Measurements from ENCODE around the gene BBOX1.

DNA sequence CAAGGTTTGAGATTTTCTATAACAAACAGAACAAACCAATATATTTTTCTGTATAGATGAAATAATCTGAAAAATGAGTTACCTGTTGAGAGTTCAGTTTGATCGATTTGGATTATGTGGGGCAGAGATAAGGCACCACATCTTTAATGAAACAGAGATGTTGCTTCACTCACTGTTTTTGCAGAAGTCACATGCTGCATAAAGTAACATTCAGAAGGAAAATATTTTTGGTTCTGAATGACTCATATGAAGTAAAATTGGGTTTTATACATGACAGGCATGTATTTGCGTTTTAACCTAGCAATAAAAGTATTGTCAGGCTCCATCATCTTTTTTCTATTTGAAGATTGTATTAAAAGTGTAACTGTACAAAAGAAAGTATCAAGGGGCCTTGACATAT is 77.8 kb downstream of the BBOX1 start:
- TF ChIP-seq POLR2AphosphoS5 (IDR thresholded peaks at IDR 0.05; ENCODE audit: low read depth, low read length) (no peak), TAF1 (IDR thresholded peaks at IDR 0.05; ENCODE audit: borderline replicate concordance, insufficient read depth, low read length) (no peak), SIN3A (IDR thresholded peaks at IDR 0.05; ENCODE audit: borderline replicate concordance, insufficient read depth, low read length) (no peak)
- TF ChIP-seq, protein P1, sequence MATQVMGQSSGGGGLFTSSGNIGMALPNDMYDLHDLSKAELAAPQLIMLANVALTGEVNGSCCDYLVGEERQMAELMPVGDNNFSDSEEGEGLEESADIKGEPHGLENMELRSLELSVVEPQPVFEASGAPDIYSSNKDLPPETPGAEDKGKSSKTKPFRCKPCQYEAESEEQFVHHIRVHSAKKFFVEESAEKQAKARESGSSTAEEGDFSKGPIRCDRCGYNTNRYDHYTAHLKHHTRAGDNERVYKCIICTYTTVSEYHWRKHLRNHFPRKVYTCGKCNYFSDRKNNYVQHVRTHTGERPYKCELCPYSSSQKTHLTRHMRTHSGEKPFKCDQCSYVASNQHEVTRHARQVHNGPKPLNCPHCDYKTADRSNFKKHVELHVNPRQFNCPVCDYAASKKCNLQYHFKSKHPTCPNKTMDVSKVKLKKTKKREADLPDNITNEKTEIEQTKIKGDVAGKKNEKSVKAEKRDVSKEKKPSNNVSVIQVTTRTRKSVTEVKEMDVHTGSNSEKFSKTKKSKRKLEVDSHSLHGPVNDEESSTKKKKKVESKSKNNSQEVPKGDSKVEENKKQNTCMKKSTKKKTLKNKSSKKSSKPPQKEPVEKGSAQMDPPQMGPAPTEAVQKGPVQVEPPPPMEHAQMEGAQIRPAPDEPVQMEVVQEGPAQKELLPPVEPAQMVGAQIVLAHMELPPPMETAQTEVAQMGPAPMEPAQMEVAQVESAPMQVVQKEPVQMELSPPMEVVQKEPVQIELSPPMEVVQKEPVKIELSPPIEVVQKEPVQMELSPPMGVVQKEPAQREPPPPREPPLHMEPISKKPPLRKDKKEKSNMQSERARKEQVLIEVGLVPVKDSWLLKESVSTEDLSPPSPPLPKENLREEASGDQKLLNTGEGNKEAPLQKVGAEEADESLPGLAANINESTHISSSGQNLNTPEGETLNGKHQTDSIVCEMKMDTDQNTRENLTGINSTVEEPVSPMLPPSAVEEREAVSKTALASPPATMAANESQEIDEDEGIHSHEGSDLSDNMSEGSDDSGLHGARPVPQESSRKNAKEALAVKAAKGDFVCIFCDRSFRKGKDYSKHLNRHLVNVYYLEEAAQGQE (IDR thresholded peaks at IDR 0.05; ENCODE audit: insufficient read depth in 1 of 2, low read depth in 2 of 2, low read length in 2 of 2) = no peak
